Uterus (tissue), 4 donors: ENCODE results near the gene L1TD1. TPM values are rescaled to one million over a fixed set of nuclear protein-coding genes. Genes with fewer than 3 reads are reported as not detected.

Source experiments
- DNase-seq, 2 donors: peaks; one replicate each; pipeline ENCODE4 v3.0.0-alpha.2; 2019 to 2020
- H3K27ac ChIP-seq, 2 donors: fragments of 200-600 bp; sonication (generic); 1 replicate in 1 of 2; 2 replicates in 1 of 2; pipeline ENCODE4 v1.5.1; 2016 to 2018
- H3K27me3 ChIP-seq, 2 donors: fragments of 200-600 bp; sonication (generic); one replicate each; pipeline ENCODE4 v1.5.1; 2018 to 2019; ENCODE audit warnings: control low read depth in 1 of 2
- H3K36me3 ChIP-seq, 2 donors: fragments of 200-600 bp; sonication (generic); one replicate each; pipeline ENCODE4 v1.5.1; 2019; ENCODE audit warnings: control low read depth in 1 of 2
- H3K4me1 ChIP-seq, 2 donors: fragments of 200-600 bp; sonication (generic); one replicate each; pipeline ENCODE4 v1.5.1; 2018 to 2019; ENCODE audit warnings: control low read depth in 1 of 2
- H3K4me3 ChIP-seq, 2 donors: fragments of 200-600 bp; sonication (generic); 1 replicate in 1 of 2; 2 replicates in 1 of 2; pipeline ENCODE4 v1.5.1; 2018 to 2019; ENCODE audit warnings: mild to moderate bottlenecking in 1 of 2
- H3K9me3 ChIP-seq, 2 donors: fragments of 200-600 bp; sonication (generic); one replicate each; pipeline ENCODE4 v1.5.1; 2019; ENCODE audit warnings: control low read depth in 1 of 2
- CTCF ChIP-seq, 4 experiments: fragments of 200-600 bp in 2 of 4; fragments of 450-650 bp in 2 of 4; sonication (generic) in 2 of 4; IDR thresholded peaks; one replicate each; pipeline ENCODE4 v1.5.1; 2016 to 2019; ENCODE audit warnings: antibody characterized with exemption in 4 of 4, mild to moderate bottlenecking in 2 of 4, moderate library complexity in 1 of 4
- POLR2A ChIP-seq, 2 donors: fragments of 450-650 bp; IDR thresholded peaks; one replicate each; pipeline ENCODE4 v1.6.1; 2016; ENCODE audit warnings: antibody characterized with exemption in 2 of 2, mild to moderate bottlenecking in 1 of 2, moderate library complexity in 1 of 2
- intact Hi-C: fragments of 100-400 bp; cut with DNase I; formaldehyde crosslinking; loops from one replicate; pipeline ENCODE4 v1.15.1; 2023; ENCODE audit warnings: low total_unique reads
- total RNA-seq, 4 donors: library from RNA; depleted of rRNA in 3 of 4; stranded (reverse); fragments of >200 nt in 3 of 4; gene quantifications; one replicate each; pipeline versions ENCODE4 v1.1.0 to v1.2.4, GENCODE V29; 2014 to 2023
- donor health status: DM: yes; HTN: yes; CAD: no.

Gene L1TD1
- total RNA-seq, 4 donors from 2014 or later: 0.40 to 4.5 TPM; not detected in 2

DNA sequence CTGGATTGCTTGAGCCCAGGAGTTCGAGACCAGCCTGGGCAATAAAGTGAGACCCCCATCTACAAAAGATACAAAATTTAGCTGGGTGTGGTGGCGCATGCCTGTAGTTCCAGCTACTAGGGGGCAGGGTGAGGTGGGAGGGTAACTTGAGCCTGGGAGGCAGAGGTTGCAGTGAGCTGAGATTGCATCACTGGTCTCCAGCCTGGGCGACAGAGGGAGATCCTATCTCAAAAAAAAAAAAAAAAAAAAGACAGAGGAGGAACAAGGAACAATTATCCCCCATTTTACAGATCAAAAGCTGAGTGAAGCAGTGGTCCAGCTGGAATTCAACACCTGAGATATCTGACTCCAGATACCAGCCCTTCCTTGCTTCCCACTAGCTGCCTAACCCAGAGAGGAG lies 34.8 kb downstream of the L1TD1 start:
- no peak for DNase-seq
- TF ChIP-seq CTCF (IDR thresholded peaks at IDR 0.05) (no peak), POLR2A (IDR thresholded peaks at IDR 0.05) (no peak)
- intact Hi-C loops: no loop called here
- H3K36me3 ChIP-seq: no peaks in the 10 kb centered on the region
- H3K4me1 ChIP-seq: no peaks in the 10 kb centered on the region
- H3K9me3 ChIP-seq: no peaks in the 10 kb centered on the region
- H3K4me3 ChIP-seq: no peak overlapping the region
- no peak overlapping the region for H3K27ac ChIP-seq
- no peaks in the 10 kb centered on the region for H3K27me3 ChIP-seq

GRCh38 chr1:62229932-62230331 lies 35.3 kb downstream of the L1TD1 start:
- DNase-seq: no peak
- intact Hi-C loops: no loop called here

DNA sequence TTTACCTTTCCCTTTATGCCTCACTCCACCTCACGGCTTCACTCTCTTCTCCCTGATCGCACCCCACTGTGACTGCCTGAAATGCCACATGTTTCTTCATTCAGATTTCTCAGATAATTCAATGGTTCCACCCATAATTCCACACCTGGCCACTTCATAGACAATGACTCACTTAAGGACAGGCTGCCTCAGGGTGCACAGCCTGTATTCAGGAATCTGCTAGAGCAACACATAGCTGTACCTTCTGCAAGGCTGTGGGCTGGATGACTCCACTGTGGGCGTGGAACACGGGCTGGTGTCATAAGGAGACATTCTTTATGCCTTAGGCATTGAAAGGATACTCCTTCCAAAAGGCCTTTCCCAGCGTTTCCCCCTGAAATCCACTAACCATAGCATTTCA lies 36.1 kb downstream of the L1TD1 start:
- intact Hi-C loops: no loop called here
- H3K9me3 ChIP-seq: no peaks in the 10 kb centered on the region
- H3K4me3 ChIP-seq: no peak overlapping the region
- H3K27ac ChIP-seq: no peak overlapping the region
- no peaks in the 10 kb centered on the region for H3K36me3 ChIP-seq
- H3K4me1 ChIP-seq: no peaks in the 10 kb centered on the region
- TF ChIP-seq CTCF (IDR thresholded peaks at IDR 0.05): no peak
- TF ChIP-seq POLR2A (IDR thresholded peaks at IDR 0.05): no peak
- DNase-seq: no peak
- H3K27me3 ChIP-seq: no peaks in the 10 kb centered on the region

More at GRCh38 chr1:62229932-62230331, 35.3 kb downstream of the L1TD1 start:
- Histone ChIP-seq H3K36me3 (no peaks in the 10 kb centered on the region), H3K27ac (no peak overlapping the region), H3K4me3 (no peak overlapping the region), H3K4me1 (no peaks in the 10 kb centered on the region), H3K27me3 (no peaks in the 10 kb centered on the region), H3K9me3 (no peaks in the 10 kb centered on the region)
- TF ChIP-seq CTCF (IDR thresholded peaks at IDR 0.05) (no peak), POLR2A (IDR thresholded peaks at IDR 0.05) (no peak)

DNA sequence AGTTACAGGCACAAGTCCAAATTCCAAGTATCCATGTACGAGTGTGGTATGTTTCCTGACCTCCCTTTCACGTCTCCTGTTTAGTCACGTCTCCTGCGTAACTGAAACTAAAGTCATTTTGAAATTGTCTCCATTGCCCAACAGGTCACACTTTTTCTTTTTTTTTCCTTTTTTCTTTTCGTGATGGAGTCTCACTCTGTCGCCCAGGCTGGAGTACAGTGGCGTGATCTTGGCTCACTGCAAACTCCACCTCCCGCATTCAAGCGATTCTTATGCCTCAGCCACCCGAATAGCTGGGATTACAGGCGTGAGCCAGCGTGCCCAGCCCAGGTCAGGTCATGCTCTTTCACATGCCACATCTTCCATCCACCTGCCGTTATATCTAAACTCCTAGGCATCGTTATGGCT lies 38.2 kb downstream of the L1TD1 start:
- H3K4me3 ChIP-seq: no peak overlapping the region
- H3K9me3 ChIP-seq: no peaks in the 10 kb centered on the region
- H3K36me3 ChIP-seq: no peaks in the 10 kb centered on the region
- no peaks in the 10 kb centered on the region for H3K27me3 ChIP-seq
- H3K4me1 ChIP-seq: no peaks in the 10 kb centered on the region
- DNase-seq: no peak
- H3K27ac ChIP-seq: no peak overlapping the region
- no peak for TF ChIP-seq POLR2A (IDR thresholded peaks at IDR 0.05)
- no peak for TF ChIP-seq CTCF (IDR thresholded peaks at IDR 0.05)
- intact Hi-C loops: no loop called here

DNA sequence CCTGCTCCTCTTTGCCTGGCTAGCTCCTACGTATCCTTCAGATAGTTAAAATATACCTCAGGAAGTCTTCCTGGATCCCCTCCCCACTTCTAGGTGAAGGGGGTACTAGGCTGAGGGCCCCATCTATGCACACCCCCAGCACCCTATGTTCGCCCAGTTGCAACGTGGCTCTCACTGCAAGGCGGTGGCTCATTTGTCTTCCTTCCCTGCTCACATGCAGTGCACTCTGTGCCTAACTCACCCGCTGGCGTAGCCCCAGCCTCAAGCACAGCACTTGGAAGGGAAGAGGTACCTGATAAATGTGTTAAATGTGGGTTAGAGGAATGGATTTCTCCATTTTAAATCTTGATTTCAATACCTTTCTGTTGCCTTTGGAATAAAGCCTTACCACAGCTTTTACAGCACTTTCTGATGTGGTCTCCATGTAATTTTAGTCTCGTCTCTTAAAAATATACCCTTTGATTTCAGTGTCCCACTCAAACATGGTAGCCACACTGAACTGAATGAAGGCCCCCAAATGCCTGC lies 39.3 kb downstream of the L1TD1 start:
- Histone ChIP-seq H3K9me3 (no peaks in the 10 kb centered on the region), H3K27ac (no peak overlapping the region), H3K36me3 (no peaks in the 10 kb centered on the region), H3K27me3 (no peaks in the 10 kb centered on the region), H3K4me1 (no peaks in the 10 kb centered on the region), H3K4me3 (no peak overlapping the region)
- intact Hi-C loops: no loop called here
- no peak for TF ChIP-seq POLR2A (IDR thresholded peaks at IDR 0.05)
- no peak for TF ChIP-seq CTCF (IDR thresholded peaks at IDR 0.05)
- no peak for DNase-seq
